Endothelial cell of umbilical vein (primary cell): Measurements from ENCODE around the gene ACTL8. TPM values are rescaled to one million over a fixed set of nuclear protein-coding genes. Genes with fewer than 3 reads are reported as not detected.

Experiments
- BruUV-seq: library from RNA; stranded (reverse); fragments of 400-500 nt; replicated peaks from 2 replicates; lab custom pipeline; 2021; lab: Mats Ljungman, UMichigan
- CTCF ChIA-PET: fragments of 300-600, 350-600 bp; sonication (Branson Sonifier 250); formaldehyde crosslinking; loops from one replicate; lab custom pipeline; 2021; ENCODE audit warnings: antibody characterized with exemption, inconsistent platforms; lab: Charles Lee
- POLR2A ChIA-PET: fragments of 300-600, 350-600 bp; sonication (Branson Sonifier 250); formaldehyde crosslinking; loops from one replicate; lab custom pipeline; 2021; ENCODE audit warnings: antibody characterized with exemption, inconsistent platforms; lab: Charles Lee
- DNase-seq: peaks from one replicate; pipeline ENCODE4 v3.0.0-alpha.2; 2011; ENCODE audit warnings: low read depth, low spot score
- FAIRE-seq: peaks from 2 replicates; lab custom pipeline; 2011; peaks lifted over from hg19 to GRCh38; lab: Jason Lieb, UNC
- H2AFZ ChIP-seq: 2 replicates; pipeline ENCODE4 v1.6.0; 2012; ENCODE audit warnings: low read depth, low read length, control low read depth, inconsistent platforms
- H3K27ac ChIP-seq: 2 replicates; pipeline ENCODE4 v1.5.1; 2011; ENCODE audit warnings: low read depth, mild to moderate bottlenecking, control low read depth, low read length, moderate library complexity; ENCODE audit not compliant: insufficient read depth
- H3K27me3 ChIP-seq, 2 experiments: 2 replicates each; pipeline versions ENCODE4 v1.6.0 to v1.6.1; 2011; ENCODE audit warnings: low read length in 2 of 2, mixed read lengths in 1 of 2; ENCODE audit not compliant: control insufficient read depth in 2 of 2, insufficient read depth in 2 of 2
- H3K36me3 ChIP-seq, 2 experiments: 2 replicates in 1 of 2; 3 replicates in 1 of 2; pipeline ENCODE4 v1.5.1; 2011; ENCODE audit warnings: low read length in 2 of 2, mild to moderate bottlenecking in 1 of 2, moderate library complexity in 1 of 2; ENCODE audit not compliant: control insufficient read depth in 2 of 2, insufficient read depth in 2 of 2; ENCODE audit errors: extremely low read depth in 1 of 2
- H3K4me1 ChIP-seq: 3 replicates; pipeline ENCODE4 v1.5.1; 2011; ENCODE audit warnings: mild to moderate bottlenecking, low read length; ENCODE audit not compliant: control insufficient read depth, insufficient read depth; ENCODE audit errors: extremely low read depth
- H3K4me2 ChIP-seq: 2 replicates; pipeline ENCODE4 v1.6.1; 2011; ENCODE audit warnings: low read length, control low read depth, mixed read lengths; ENCODE audit not compliant: insufficient read depth
- H3K4me3 ChIP-seq, 3 experiments: fragments of 200-600 bp in 1 of 3; sonication (generic), shearing (Covaris generic) in 1 of 3; replicated peaks in 1 of 3; 2 replicates each; pipeline ENCODE4 v1.5.1; 2011 to 2016; ENCODE audit warnings: control low read depth in 3 of 3, low read length in 3 of 3, mild to moderate bottlenecking in 2 of 3, inconsistent platforms in 1 of 3, low read depth in 1 of 3, moderate library complexity in 1 of 3; ENCODE audit not compliant: insufficient read depth in 1 of 3
- H3K79me2 ChIP-seq: 2 replicates; pipeline ENCODE4 v1.6.0; 2012; ENCODE audit warnings: low read length, inconsistent platforms; ENCODE audit not compliant: control insufficient read depth, insufficient read depth
- H3K9ac ChIP-seq: replicated peaks from 2 replicates; pipeline ENCODE3; 2011; ENCODE audit warnings: low read length, control low read depth; ENCODE audit not compliant: insufficient read depth; ENCODE audit errors: extremely low read depth
- H3K9me1 ChIP-seq: replicated peaks from 3 replicates; pipeline ENCODE4 v1.6.0; 2011; ENCODE audit warnings: mild to moderate bottlenecking, low read length; ENCODE audit not compliant: control insufficient read depth, insufficient read depth; ENCODE audit errors: extremely low read depth
- H3K9me3 ChIP-seq: replicated peaks from 2 replicates; pipeline ENCODE4 v1.5.1; 2012; ENCODE audit warnings: low read length, inconsistent platforms; ENCODE audit not compliant: control insufficient read depth, insufficient read depth
- H4K20me1 ChIP-seq: replicated peaks from 2 replicates; pipeline ENCODE3; 2011; ENCODE audit warnings: mild to moderate bottlenecking, low read length; ENCODE audit not compliant: control insufficient read depth, insufficient read depth; ENCODE audit errors: extremely low read depth
- CTCF ChIP-seq, 2 donors: IDR thresholded peaks; 1 replicate in 1 of 2; 2 replicates in 1 of 2; pipeline ENCODE4 v1.5.1; 2011; ENCODE audit warnings: low read length in 2 of 2, mild to moderate bottlenecking in 2 of 2, moderate library complexity in 2 of 2, control low read depth in 1 of 2, inconsistent platforms in 1 of 2, low read depth in 1 of 2; ENCODE audit not compliant: insufficient read depth in 1 of 2; ENCODE audit errors: extremely low read depth in 1 of 2
- EZH2 ChIP-seq: IDR thresholded peaks from 2 replicates; pipeline ENCODE4 v1.6.1; 2012; ENCODE audit warnings: borderline replicate concordance, low read depth, mild to moderate bottlenecking, moderate library complexity, low read length, inconsistent platforms; ENCODE audit not compliant: severe bottlenecking
- FOS ChIP-seq: IDR thresholded peaks from 2 replicates; pipeline ENCODE4 v1.6.1; 2011; ENCODE audit warnings: mild to moderate bottlenecking, low read length, moderate library complexity, borderline replicate concordance; ENCODE audit not compliant: insufficient read depth
- GATA2 ChIP-seq: IDR thresholded peaks from 2 replicates; pipeline ENCODE4 v1.7.0; 2011; ENCODE audit warnings: low read depth, mild to moderate bottlenecking, moderate library complexity, mixed read lengths, low read length; ENCODE audit not compliant: insufficient read length, insufficient read depth
- JUN ChIP-seq: IDR thresholded peaks from 2 replicates; pipeline ENCODE4 v1.6.1; 2011; ENCODE audit warnings: borderline replicate concordance, low read depth; ENCODE audit not compliant: insufficient read length, insufficient read depth
- MYC ChIP-seq: IDR thresholded peaks from one replicate; pipeline ENCODE4 v1.6.1; 2011; ENCODE audit warnings: mild to moderate bottlenecking, low read depth, low read length
- POLR2A ChIP-seq: IDR thresholded peaks from 2 replicates; pipeline ENCODE4 v1.6.1; 2012; ENCODE audit warnings: low read depth, mild to moderate bottlenecking, control low read depth, low read length
- POLR2AphosphoS5 ChIP-seq: IDR thresholded peaks from 2 replicates; pipeline ENCODE4 v1.6.1; 2012; ENCODE audit warnings: low read depth, mild to moderate bottlenecking, control low read depth, low read length, moderate library complexity; ENCODE audit not compliant: insufficient read depth
- dilution Hi-C: fragments of 300-500 bp; cut with MboI; formaldehyde crosslinking; loops from one replicate; pipeline ENCODE4 v1.15.0; 2019; ENCODE audit warnings: low sequenced_read_pairs; ENCODE audit not compliant: extremely low pct_ligation_motif_present
- intact Hi-C: fragments of 100-400 bp; cut with micrococcal nuclease; formaldehyde crosslinking; loops from one replicate; pipeline ENCODE4 v1.10.0; 2022
- polyA plus RNA-seq, 4 experiments: library from polyadenylated mRNA; depleted of rRNA in 3 of 4; stranded (reverse) in 3 of 4; unstranded in 1 of 4; fragments of >200 nt; gene quantifications; 2 replicates each; pipeline versions ENCODE4 v1.2.1 to v1.2.3, GENCODE V29; 2011 to 2012; ENCODE audit warnings: missing spikeins in 1 of 4
- total RNA-seq: library from RNA; stranded (reverse); gene quantifications from 2 replicates; pipeline ENCODE4 v1.2.3, GENCODE V29; 2021
- TF ChIP-seq, protein P1 (sequence below): IDR thresholded peaks from 2 replicates; pipeline ENCODE4 v1.6.1; 2011; ENCODE audit not compliant: insufficient read depth, insufficient read length

Gene ACTL8
- total and polyA plus RNA-seq, 2 donors (not counting 3 experiments of a cell fraction or from before 2014, with no cell fraction given): not detected

DNA sequence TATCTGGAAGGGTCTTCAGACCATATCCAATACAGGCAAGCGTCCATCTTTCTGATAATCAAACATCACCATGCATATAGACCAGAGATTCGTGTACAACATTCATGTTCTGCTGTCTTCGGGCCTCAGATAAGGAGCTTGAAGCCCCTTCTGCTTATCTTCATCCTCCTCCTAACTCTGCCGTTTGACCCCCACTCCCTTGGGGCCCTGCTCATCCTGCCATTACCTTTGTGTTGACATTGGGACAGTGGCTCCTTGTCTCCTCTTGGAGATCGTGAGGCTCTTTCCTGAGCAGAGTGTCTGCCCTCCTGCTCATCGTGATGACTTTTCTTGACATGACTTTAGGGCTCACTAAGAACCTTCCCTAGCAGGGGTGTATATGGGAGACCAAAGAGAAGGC lies 37.3 kb downstream of the ACTL8 start:
- Histone ChIP-seq H3K9me1 (no peaks in the 10 kb centered on the region), H3K4me2 (no peak overlapping the region), H3K79me2 (no peaks in the 10 kb centered on the region), H2AFZ (no peak overlapping the region), H3K27me3 (no peaks in the 10 kb centered on the region), H3K27ac (no peak overlapping the region), H4K20me1 (no peaks in the 10 kb centered on the region), H3K4me3 (no peak overlapping the region), H3K9me3 (no peaks in the 10 kb centered on the region), H3K36me3 (no peaks in the 10 kb centered on the region), H3K9ac (no peak overlapping the region), H3K4me1 (no peaks in the 10 kb centered on the region)
- BruUV-seq: no TSS peak
- no peak for FAIRE-seq
- ChIA-PET POLR2A (no interaction called here), CTCF (no interaction called here)
- TF ChIP-seq, protein P1, sequence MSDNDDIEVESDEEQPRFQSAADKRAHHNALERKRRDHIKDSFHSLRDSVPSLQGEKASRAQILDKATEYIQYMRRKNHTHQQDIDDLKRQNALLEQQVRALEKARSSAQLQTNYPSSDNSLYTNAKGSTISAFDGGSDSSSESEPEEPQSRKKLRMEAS: no peak
- TF ChIP-seq MYC (no peak), FOS (no peak), CTCF (IDR thresholded peaks at IDR 0.05; ENCODE audit: extremely low read depth in 1 of 2, insufficient read depth in 1 of 2, low read depth in 1 of 2, low read length in 2 of 2) (no peak), JUN (no peak), POLR2AphosphoS5 (no peak), GATA2 (no peak), EZH2 (no peak), POLR2A (no peak)
- intact Hi-C loops (no loop called here), dilution Hi-C loops (no loop called here)
- no peak for DNase-seq
